GM23338 (cell line): ENCODE data around the gene PDIA6.

Experiments
- CREB1 ChIP-seq: fragments of 250-450 bp; sonication (Bioruptor Pico); IDR thresholded peaks from 2 replicates; pipeline ENCODE4 v1.5.0; 2020; ENCODE audit warnings: low read depth, mild to moderate bottlenecking, moderate library complexity
- EZH2 ChIP-seq: fragments of 200-600 bp; sonication (generic); IDR thresholded peaks from one replicate; pipeline ENCODE4 v1.8.0; 2017; ENCODE audit warnings: antibody characterized with exemption, mild to moderate bottlenecking, low read depth; ENCODE audit not compliant: unreplicated experiment
- EZH2phosphoT487 ChIP-seq: fragments of 200-600 bp; sonication (generic); IDR thresholded peaks from one replicate; pipeline ENCODE4 v1.8.1; 2018; ENCODE audit warnings: antibody characterized with exemption; ENCODE audit not compliant: unreplicated experiment
- JUNB ChIP-seq: IDR thresholded peaks from one replicate; pipeline ENCODE4 v1.6.1; 2016; ENCODE audit warnings: antibody characterized with exemption; ENCODE audit not compliant: unreplicated experiment
- NANOG ChIP-seq: IDR thresholded peaks from 2 replicates; pipeline ENCODE4 v1.6.1; 2016; ENCODE audit warnings: antibody characterized with exemption, borderline replicate concordance
- POLR2AphosphoS5 ChIP-seq: IDR thresholded peaks from 2 replicates; pipeline ENCODE4 v1.6.1; 2016; ENCODE audit warnings: antibody characterized with exemption, low read depth
- STAT1 ChIP-seq: IDR thresholded peaks from one replicate; pipeline ENCODE4 v1.6.1; 2016; ENCODE audit warnings: antibody characterized with exemption; ENCODE audit not compliant: unreplicated experiment
- ZNF114 ChIP-seq: fragments of 250-450 bp; sonication (Bioruptor Pico); IDR thresholded peaks from 2 replicates; pipeline ENCODE4 v1.5.0; 2020; ENCODE audit warnings: mild to moderate bottlenecking, moderate library complexity
- ZNF331 ChIP-seq: fragments of 250-450 bp; sonication (Bioruptor Pico); IDR thresholded peaks from 2 replicates; pipeline ENCODE4 v1.5.0; 2020; ENCODE audit warnings: low read depth, mild to moderate bottlenecking, moderate library complexity
- TF ChIP-seq, protein P1 (sequence below), 2 experiments: fragments of 200-600 bp in 1 of 2; sonication (generic) in 1 of 2; conservative IDR thresholded peaks; 2 replicates each; pipeline versions ENCODE4 v1.5.1 to v1.6.1; 2016 to 2017; ENCODE audit warnings: antibody characterized with exemption in 2 of 2, low read depth in 2 of 2, mild to moderate bottlenecking in 2 of 2, moderate library complexity in 1 of 2
- TF ChIP-seq, protein P2 (sequence below): IDR thresholded peaks from one replicate; pipeline ENCODE4 v1.6.1; 2018; ENCODE audit warnings: antibody characterized with exemption; ENCODE audit not compliant: unreplicated experiment
- TF ChIP-seq, protein P3 (sequence below): fragments of 250-450 bp; sonication (Bioruptor Pico); IDR thresholded peaks from 2 replicates; pipeline ENCODE4 v1.5.0; 2020; ENCODE audit warnings: mild to moderate bottlenecking, moderate library complexity
- TF ChIP-seq, protein P4 (sequence below): IDR thresholded peaks from 2 replicates; pipeline ENCODE4 v1.6.1; 2016; ENCODE audit warnings: antibody characterized with exemption

DNA sequence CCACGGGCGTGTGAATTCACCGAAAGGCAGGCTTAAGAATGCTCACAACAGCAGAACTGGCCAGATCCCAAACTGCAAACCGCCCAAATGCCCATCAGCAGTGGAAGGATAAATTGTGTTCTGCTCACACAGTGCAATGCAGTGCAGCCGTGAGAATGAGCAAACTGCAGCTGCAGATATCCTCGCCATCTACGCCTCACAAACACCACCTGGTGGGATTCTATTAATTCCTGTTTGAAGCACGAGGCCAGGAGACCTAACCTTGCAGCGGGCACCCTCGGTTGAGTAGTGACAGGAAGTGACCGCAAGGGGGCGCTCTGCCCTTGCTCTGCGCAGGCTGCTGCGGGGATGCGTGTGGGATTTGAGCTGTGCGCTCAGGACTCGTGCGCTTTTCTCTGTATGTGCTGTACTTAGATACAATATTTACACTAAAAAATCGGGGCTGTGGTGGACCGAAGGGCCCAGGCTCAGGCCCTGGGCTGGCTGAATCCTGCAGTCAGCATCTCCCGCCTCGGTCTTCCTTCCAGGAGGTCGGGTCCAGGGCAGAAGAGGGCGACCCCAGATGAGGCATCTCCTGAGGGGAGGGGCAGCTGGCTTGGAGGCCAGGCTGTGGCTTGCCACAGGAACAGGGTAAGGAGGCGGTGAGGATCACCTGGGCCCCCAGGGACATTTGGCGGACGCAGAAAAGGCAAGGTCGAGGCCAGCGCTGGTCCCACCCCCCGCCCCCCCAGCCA lies 19.8 kb upstream of the PDIA6 start:
- TF ChIP-seq, protein P1, sequence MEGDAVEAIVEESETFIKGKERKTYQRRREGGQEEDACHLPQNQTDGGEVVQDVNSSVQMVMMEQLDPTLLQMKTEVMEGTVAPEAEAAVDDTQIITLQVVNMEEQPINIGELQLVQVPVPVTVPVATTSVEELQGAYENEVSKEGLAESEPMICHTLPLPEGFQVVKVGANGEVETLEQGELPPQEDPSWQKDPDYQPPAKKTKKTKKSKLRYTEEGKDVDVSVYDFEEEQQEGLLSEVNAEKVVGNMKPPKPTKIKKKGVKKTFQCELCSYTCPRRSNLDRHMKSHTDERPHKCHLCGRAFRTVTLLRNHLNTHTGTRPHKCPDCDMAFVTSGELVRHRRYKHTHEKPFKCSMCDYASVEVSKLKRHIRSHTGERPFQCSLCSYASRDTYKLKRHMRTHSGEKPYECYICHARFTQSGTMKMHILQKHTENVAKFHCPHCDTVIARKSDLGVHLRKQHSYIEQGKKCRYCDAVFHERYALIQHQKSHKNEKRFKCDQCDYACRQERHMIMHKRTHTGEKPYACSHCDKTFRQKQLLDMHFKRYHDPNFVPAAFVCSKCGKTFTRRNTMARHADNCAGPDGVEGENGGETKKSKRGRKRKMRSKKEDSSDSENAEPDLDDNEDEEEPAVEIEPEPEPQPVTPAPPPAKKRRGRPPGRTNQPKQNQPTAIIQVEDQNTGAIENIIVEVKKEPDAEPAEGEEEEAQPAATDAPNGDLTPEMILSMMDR (conservative IDR thresholded peaks at IDR 0.05; ENCODE audit: low read depth in 2 of 2) = peak; percentile 98 to 99
- TF ChIP-seq POLR2AphosphoS5 (no peak), EZH2phosphoT487 (no peak), EZH2 (no peak), NANOG (no peak), ZNF331 (CRISPR knock-in tag) (no peak), CREB1 (CRISPR knock-in tag) (0 out of 2 replicates have a peak, but pooled peaks have one; percentile 39), ZNF114 (CRISPR knock-in tag) (no peak), JUNB (no peak), STAT1 (no peak)
- TF ChIP-seq, protein P2, sequence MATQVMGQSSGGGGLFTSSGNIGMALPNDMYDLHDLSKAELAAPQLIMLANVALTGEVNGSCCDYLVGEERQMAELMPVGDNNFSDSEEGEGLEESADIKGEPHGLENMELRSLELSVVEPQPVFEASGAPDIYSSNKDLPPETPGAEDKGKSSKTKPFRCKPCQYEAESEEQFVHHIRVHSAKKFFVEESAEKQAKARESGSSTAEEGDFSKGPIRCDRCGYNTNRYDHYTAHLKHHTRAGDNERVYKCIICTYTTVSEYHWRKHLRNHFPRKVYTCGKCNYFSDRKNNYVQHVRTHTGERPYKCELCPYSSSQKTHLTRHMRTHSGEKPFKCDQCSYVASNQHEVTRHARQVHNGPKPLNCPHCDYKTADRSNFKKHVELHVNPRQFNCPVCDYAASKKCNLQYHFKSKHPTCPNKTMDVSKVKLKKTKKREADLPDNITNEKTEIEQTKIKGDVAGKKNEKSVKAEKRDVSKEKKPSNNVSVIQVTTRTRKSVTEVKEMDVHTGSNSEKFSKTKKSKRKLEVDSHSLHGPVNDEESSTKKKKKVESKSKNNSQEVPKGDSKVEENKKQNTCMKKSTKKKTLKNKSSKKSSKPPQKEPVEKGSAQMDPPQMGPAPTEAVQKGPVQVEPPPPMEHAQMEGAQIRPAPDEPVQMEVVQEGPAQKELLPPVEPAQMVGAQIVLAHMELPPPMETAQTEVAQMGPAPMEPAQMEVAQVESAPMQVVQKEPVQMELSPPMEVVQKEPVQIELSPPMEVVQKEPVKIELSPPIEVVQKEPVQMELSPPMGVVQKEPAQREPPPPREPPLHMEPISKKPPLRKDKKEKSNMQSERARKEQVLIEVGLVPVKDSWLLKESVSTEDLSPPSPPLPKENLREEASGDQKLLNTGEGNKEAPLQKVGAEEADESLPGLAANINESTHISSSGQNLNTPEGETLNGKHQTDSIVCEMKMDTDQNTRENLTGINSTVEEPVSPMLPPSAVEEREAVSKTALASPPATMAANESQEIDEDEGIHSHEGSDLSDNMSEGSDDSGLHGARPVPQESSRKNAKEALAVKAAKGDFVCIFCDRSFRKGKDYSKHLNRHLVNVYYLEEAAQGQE = peak; percentile 19
- TF ChIP-seq, protein P3, sequence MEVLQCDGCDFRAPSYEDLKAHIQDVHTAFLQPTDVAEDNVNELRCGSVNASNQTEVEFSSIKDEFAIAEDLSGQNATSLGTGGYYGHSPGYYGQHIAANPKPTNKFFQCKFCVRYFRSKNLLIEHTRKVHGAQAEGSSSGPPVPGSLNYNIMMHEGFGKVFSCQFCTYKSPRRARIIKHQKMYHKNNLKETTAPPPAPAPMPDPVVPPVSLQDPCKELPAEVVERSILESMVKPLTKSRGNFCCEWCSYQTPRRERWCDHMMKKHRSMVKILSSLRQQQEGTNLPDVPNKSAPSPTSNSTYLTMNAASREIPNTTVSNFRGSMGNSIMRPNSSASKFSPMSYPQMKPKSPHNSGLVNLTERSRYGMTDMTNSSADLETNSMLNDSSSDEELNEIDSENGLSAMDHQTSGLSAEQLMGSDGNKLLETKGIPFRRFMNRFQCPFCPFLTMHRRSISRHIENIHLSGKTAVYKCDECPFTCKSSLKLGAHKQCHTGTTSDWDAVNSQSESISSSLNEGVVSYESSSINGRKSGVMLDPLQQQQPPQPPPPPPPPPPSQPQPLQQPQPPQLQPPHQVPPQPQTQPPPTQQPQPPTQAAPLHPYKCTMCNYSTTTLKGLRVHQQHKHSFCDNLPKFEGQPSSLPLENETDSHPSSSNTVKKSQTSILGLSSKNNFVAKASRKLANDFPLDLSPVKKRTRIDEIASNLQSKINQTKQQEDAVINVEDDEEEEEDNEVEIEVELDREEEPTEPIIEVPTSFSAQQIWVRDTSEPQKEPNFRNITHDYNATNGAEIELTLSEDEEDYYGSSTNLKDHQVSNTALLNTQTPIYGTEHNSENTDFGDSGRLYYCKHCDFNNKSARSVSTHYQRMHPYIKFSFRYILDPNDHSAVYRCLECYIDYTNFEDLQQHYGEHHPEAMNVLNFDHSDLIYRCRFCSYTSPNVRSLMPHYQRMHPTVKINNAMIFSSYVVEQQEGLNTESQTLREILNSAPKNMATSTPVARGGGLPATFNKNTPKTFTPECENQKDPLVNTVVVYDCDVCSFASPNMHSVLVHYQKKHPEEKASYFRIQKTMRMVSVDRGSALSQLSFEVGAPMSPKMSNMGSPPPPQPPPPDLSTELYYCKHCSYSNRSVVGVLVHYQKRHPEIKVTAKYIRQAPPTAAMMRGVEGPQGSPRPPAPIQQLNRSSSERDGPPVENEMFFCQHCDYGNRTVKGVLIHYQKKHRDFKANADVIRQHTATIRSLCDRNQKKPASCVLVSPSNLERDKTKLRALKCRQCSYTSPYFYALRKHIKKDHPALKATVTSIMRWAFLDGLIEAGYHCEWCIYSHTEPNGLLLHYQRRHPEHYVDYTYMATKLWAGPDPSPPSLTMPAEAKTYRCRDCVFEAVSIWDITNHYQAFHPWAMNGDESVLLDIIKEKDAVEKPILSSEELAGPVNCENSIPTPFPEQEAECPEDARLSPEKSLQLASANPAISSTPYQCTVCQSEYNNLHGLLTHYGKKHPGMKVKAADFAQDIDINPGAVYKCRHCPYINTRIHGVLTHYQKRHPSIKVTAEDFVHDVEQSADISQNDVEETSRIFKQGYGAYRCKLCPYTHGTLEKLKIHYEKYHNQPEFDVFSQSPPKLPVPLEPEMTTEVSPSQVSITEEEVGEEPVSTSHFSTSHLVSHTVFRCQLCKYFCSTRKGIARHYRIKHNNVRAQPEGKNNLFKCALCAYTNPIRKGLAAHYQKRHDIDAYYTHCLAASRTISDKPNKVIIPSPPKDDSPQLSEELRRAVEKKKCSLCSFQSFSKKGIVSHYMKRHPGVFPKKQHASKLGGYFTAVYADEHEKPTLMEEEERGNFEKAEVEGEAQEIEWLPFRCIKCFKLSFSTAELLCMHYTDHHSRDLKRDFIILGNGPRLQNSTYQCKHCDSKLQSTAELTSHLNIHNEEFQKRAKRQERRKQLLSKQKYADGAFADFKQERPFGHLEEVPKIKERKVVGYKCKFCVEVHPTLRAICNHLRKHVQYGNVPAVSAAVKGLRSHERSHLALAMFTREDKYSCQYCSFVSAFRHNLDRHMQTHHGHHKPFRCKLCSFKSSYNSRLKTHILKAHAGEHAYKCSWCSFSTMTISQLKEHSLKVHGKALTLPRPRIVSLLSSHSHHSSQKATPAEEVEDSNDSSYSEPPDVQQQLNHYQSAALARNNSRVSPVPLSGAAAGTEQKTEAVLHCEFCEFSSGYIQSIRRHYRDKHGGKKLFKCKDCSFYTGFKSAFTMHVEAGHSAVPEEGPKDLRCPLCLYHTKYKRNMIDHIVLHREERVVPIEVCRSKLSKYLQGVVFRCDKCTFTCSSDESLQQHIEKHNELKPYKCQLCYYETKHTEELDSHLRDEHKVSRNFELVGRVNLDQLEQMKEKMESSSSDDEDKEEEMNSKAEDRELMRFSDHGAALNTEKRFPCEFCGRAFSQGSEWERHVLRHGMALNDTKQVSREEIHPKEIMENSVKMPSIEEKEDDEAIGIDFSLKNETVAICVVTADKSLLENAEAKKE (CRISPR knock-in tag) = no peak
- TF ChIP-seq, protein P4, sequence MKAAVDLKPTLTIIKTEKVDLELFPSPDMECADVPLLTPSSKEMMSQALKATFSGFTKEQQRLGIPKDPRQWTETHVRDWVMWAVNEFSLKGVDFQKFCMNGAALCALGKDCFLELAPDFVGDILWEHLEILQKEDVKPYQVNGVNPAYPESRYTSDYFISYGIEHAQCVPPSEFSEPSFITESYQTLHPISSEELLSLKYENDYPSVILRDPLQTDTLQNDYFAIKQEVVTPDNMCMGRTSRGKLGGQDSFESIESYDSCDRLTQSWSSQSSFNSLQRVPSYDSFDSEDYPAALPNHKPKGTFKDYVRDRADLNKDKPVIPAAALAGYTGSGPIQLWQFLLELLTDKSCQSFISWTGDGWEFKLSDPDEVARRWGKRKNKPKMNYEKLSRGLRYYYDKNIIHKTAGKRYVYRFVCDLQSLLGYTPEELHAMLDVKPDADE = no peak
